Gastrocnemius medialis (tissue), 4 donors: ENCODE data around the gene TMEM240. TPM values are rescaled to one million over a fixed set of nuclear protein-coding genes. Genes with fewer than 3 reads are reported as not detected.
A peak's percentile ranks its signal among the peaks of the same experiment; 100 is the strongest.

Source experiments
- ATAC-seq, 2 donors: fragments of 150-250 bp; one replicate each; pipeline ENCODE4 v1.9.1; 2016
- DNase-seq, 2 donors: peaks; one replicate each; pipeline ENCODE4 v3.0.0-alpha.2; 2019
- H3K27ac ChIP-seq, 4 donors: fragments of 200-600 bp; sonication (generic); 1 replicate in 1 of 4; 2 replicates in 3 of 4; pipeline ENCODE4 v1.5.1; 2016 to 2018; ENCODE audit warnings: mild to moderate bottlenecking in 2 of 4, moderate library complexity in 1 of 4
- H3K27me3 ChIP-seq, 3 donors: fragments of 200-600 bp; sonication (generic) in 2 of 3; 1 replicate in 1 of 3; 2 replicates in 2 of 3; pipeline versions ENCODE4 v1.5.1 to v1.6.0; 2016 to 2019; ENCODE audit warnings: mild to moderate bottlenecking in 1 of 3, moderate library complexity in 1 of 3
- H3K36me3 ChIP-seq, 2 donors: fragments of 200-600 bp; sonication (generic) in 1 of 2; one replicate each; pipeline ENCODE4 v1.5.1; 2017 to 2018
- H3K4me1 ChIP-seq, 2 donors: fragments of 200-600 bp; sonication (generic) in 1 of 2; one replicate each; pipeline ENCODE4 v1.5.1; 2016 to 2017; ENCODE audit warnings: mild to moderate bottlenecking in 2 of 2
- H3K4me3 ChIP-seq, 4 donors: fragments of 200-600 bp; sonication (generic) in 3 of 4; 1 replicate in 1 of 4; 2 replicates in 3 of 4; pipeline ENCODE4 v1.5.1; 2016 to 2019; ENCODE audit warnings: mild to moderate bottlenecking in 2 of 4
- H3K9me3 ChIP-seq, 3 donors: fragments of 200-600 bp; sonication (generic) in 2 of 3; 1 replicate in 1 of 3; 2 replicates in 2 of 3; pipeline ENCODE4 v1.5.1; 2016 to 2019
- CTCF ChIP-seq, 5 experiments: fragments of 450-650 bp in 3 of 5; fragments of 200-600 bp in 2 of 5; sonication (generic) in 2 of 5; IDR thresholded peaks in 4 of 5; conservative IDR thresholded peaks in 1 of 5; 1 replicate in 4 of 5; 2 replicates in 1 of 5; pipeline ENCODE4 v1.5.1; 2016 to 2019; ENCODE audit warnings: antibody characterized with exemption in 5 of 5, mild to moderate bottlenecking in 3 of 5, moderate library complexity in 3 of 5
- POLR2A ChIP-seq, 2 donors: fragments of 450-650 bp; IDR thresholded peaks; one replicate each; pipeline ENCODE4 v1.6.1; 2017; ENCODE audit warnings: antibody characterized with exemption in 2 of 2, mild to moderate bottlenecking in 2 of 2, moderate library complexity in 2 of 2
- in situ Hi-C, 4 donors: fragments of 200-750 bp; cut with MboI; loops; one replicate each; pipeline versions ENCODE4 v1.15.0 to v1.8.0; 2017; ENCODE audit warnings: low sequenced_read_pairs in 4 of 4
- intact Hi-C: fragments of 100-400 bp; cut with DNase I; formaldehyde crosslinking; loops from one replicate; pipeline ENCODE4 v1.15.1; 2023; ENCODE audit warnings: low total_unique reads
- total RNA-seq, 4 donors: library from RNA; depleted of rRNA; stranded (reverse); fragments of >200 nt; gene quantifications; one replicate each; pipeline versions ENCODE4 v1.1.0 to v1.2.3, GENCODE V29; 2016

TMEM240 gene
- total RNA-seq, 4 donors from 2014 or later: 1.1 to 2.0 (median 1.9) TPM; not detected in 1

- peak; percentile 71 to 81 for DNase-seq
- Histone ChIP-seq H3K27me3 (no peaks in the 10 kb centered on the region), H3K9me3 (no peaks in the 10 kb centered on the region), H3K27ac (peak overlapping the region; percentile 75 to 90 (median 82)), H3K36me3 (peaks cover 0 to 2% of the 10 kb centered on the region in 2 donors), H3K4me3 (no peak overlapping the region), H3K4me1 (peaks cover 41 to 51% of the 10 kb centered on the region in 2 donors)
- intact Hi-C loops: no loop called here
- in situ Hi-C loops: no loop called here
- ATAC-seq: peak; percentile 67 to 68
- TF ChIP-seq POLR2A (IDR thresholded peaks at IDR 0.05) (peak in 1 of 2 donors; percentile 15), CTCF (IDR thresholded peaks at IDR 0.05 in 4 of 5, conservative IDR thresholded peaks at IDR 0.05 in 1 of 5) (no peak)
Observed at GRCh38 chr1:1554926-1555915, 14.8 kb upstream of the TMEM240 start.

GRCh38 chr1:1554550-1554925 is 14.1 kb upstream of the TMEM240 start:
- no peaks in the 10 kb centered on the region for H3K36me3 ChIP-seq
- H3K27me3 ChIP-seq: no peaks in the 10 kb centered on the region
- H3K27ac ChIP-seq: peak overlapping the region; percentile 75 to 90 (median 82)
- no peak overlapping the region for H3K4me3 ChIP-seq
- intact Hi-C loops (no loop called here), in situ Hi-C loops (no loop called here)
- TF ChIP-seq POLR2A (IDR thresholded peaks at IDR 0.05) (no peak), CTCF (IDR thresholded peaks at IDR 0.05 in 4 of 5, conservative IDR thresholded peaks at IDR 0.05 in 1 of 5) (no peak)
- peaks cover 41 to 53% of the 10 kb centered on the region in 2 donors for H3K4me1 ChIP-seq
- no peaks in the 10 kb centered on the region for H3K9me3 ChIP-seq
- ATAC-seq (peak; percentile 17 to 39), DNase-seq (peak in 1 of 2 donors; percentile 58)

GRCh38 chr1:1553821-1554494 is 13.5 kb upstream of the TMEM240 start:
- intact Hi-C loops: no loop called here
- H3K4me3 ChIP-seq: no peak overlapping the region
- no peak for ATAC-seq
- no peaks in the 10 kb centered on the region for H3K36me3 ChIP-seq
- peaks cover 41 to 53% of the 10 kb centered on the region in 2 donors for H3K4me1 ChIP-seq
- no peaks in the 10 kb centered on the region for H3K27me3 ChIP-seq
- no peak for TF ChIP-seq POLR2A (IDR thresholded peaks at IDR 0.05)
- TF ChIP-seq CTCF (IDR thresholded peaks at IDR 0.05 in 4 of 5, conservative IDR thresholded peaks at IDR 0.05 in 1 of 5): no peak
- H3K9me3 ChIP-seq: no peaks in the 10 kb centered on the region
- H3K27ac ChIP-seq: peak overlapping the region; percentile 75 to 90 (median 82)
- in situ Hi-C loops: no loop called here
- no peak for DNase-seq

GRCh38 chr1:1552263-1552639 is 11.8 kb upstream of the TMEM240 start:
- intact Hi-C loops: no loop called here

More at GRCh38 chr1:1552263-1552639, 11.8 kb upstream of the TMEM240 start:
- Histone ChIP-seq H3K36me3 (no peaks in the 10 kb centered on the region), H3K27ac (peak overlapping the region in 1 of 4 donors; percentile 90), H3K27me3 (no peaks in the 10 kb centered on the region), H3K4me3 (no peak overlapping the region), H3K9me3 (no peaks in the 10 kb centered on the region), H3K4me1 (peaks cover 41 to 53% of the 10 kb centered on the region in 2 donors)
- ATAC-seq (no peak), DNase-seq (no peak)
- in situ Hi-C loops: no loop called here
- no peak for TF ChIP-seq POLR2A (IDR thresholded peaks at IDR 0.05)
- no peak for TF ChIP-seq CTCF (IDR thresholded peaks at IDR 0.05 in 4 of 5, conservative IDR thresholded peaks at IDR 0.05 in 1 of 5)
